ENCODE results near the gene TSHZ2. TPM values are rescaled to one million over a fixed set of nuclear protein-coding genes. Genes with fewer than 3 reads are reported as not detected.

The TSHZ2 gene
- total and polyA plus RNA-seq, 2 of the 4 experiments (the other 2 are of a cell fraction): under 0.01 to 0.02 TPM

GRCh38 chr20:53321596-53321995, 349.4 kb downstream of the TSHZ2 start:
- DNase-seq: no peak
- dilution Hi-C loops (cut with HindIII; ENCODE audit: low sequenced_read_pairs, unreplicated experiment): no loop called here
- no TSS peak for BruUV-seq (replicated peaks)

More at GRCh38 chr20:53321596-53321995, 349.4 kb downstream of the TSHZ2 start:
- no peak overlapping the region for H4K5ac ChIP-seq (ENCODE audit: low read depth, low read length)
- no peak for TF ChIP-seq BHLHE40 (IDR thresholded peaks at IDR 0.05; ENCODE audit: low read depth, low read length)
- no peak for TF ChIP-seq FOS (IDR thresholded peaks at IDR 0.05; ENCODE audit: low read depth, low read length)
- TF ChIP-seq CHD1 (IDR thresholded peaks at IDR 0.05; ENCODE audit: low read depth, low read length): no peak
- TF ChIP-seq MAZ (IDR thresholded peaks at IDR 0.05; ENCODE audit: borderline replicate concordance, low read depth, low read length): no peak
- TF ChIP-seq, protein P1, sequence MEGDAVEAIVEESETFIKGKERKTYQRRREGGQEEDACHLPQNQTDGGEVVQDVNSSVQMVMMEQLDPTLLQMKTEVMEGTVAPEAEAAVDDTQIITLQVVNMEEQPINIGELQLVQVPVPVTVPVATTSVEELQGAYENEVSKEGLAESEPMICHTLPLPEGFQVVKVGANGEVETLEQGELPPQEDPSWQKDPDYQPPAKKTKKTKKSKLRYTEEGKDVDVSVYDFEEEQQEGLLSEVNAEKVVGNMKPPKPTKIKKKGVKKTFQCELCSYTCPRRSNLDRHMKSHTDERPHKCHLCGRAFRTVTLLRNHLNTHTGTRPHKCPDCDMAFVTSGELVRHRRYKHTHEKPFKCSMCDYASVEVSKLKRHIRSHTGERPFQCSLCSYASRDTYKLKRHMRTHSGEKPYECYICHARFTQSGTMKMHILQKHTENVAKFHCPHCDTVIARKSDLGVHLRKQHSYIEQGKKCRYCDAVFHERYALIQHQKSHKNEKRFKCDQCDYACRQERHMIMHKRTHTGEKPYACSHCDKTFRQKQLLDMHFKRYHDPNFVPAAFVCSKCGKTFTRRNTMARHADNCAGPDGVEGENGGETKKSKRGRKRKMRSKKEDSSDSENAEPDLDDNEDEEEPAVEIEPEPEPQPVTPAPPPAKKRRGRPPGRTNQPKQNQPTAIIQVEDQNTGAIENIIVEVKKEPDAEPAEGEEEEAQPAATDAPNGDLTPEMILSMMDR (conservative IDR thresholded peaks at IDR 0.05; ENCODE audit: low read depth, low read length): no peak
- no peak for TF ChIP-seq SMC3 (IDR thresholded peaks at IDR 0.05; ENCODE audit: low read depth, low read length)
- TF ChIP-seq POLR2A (IDR thresholded peaks at IDR 0.05; ENCODE audit: low read depth, low read length): no peak
- no peak for TF ChIP-seq RCOR1 (IDR thresholded peaks at IDR 0.05; ENCODE audit: insufficient replicate concordance, low read length)
- no peak for TF ChIP-seq MXI1 (IDR thresholded peaks at IDR 0.05; ENCODE audit: borderline replicate concordance, low read depth, low read length)
- no peak for TF ChIP-seq NFE2L2 (IDR thresholded peaks at IDR 0.05; ENCODE audit: low read depth, low read length)
- no peak overlapping the region for H3K56ac ChIP-seq (ENCODE audit: extremely low read depth, insufficient read depth, low read length)
- no peak overlapping the region for H3K9ac ChIP-seq (ENCODE audit: low read depth, low read length)
- WGBS, 2 experiments (ENCODE audit: extremely low coverage in 2 of 2, insufficient read length in 1 of 2): 100% methylated on average over 1 of the region's 5 CpGs; no CpG with 5 or more reads in 1 of the 2 experiments
- H3K79me1 ChIP-seq (ENCODE audit: low read depth in 1 of 2, low read length in 2 of 2): no peaks in the 10 kb centered on the region
- H2BK5ac ChIP-seq (ENCODE audit: low read depth, low read length, poor library complexity, severe bottlenecking): no peak overlapping the region
- no peak overlapping the region for H3K4ac ChIP-seq (ENCODE audit: low read depth, low read length)
- H2AFZ ChIP-seq (replicated peaks; ENCODE audit: low read length, poor library complexity): no peak overlapping the region
- H3K18ac ChIP-seq (ENCODE audit: low read depth, low read length): no peak overlapping the region
- no peak overlapping the region for H2BK120ac ChIP-seq (ENCODE audit: low read depth, low read length)
- no peaks in the 10 kb centered on the region for H3K36me3 ChIP-seq (ENCODE audit: control insufficient read depth, insufficient read depth, low read length)
- no peak overlapping the region for H4K8ac ChIP-seq (ENCODE audit: low read depth in 2 of 2, low read length in 2 of 2)
- ChIA-PET POLR2A (ENCODE audit: unreplicated experiment) (no interaction called here), CTCF (interaction anchor here (0.7 kb wide), 1 partner anchor 1081 kb away, joined by 5 read pairs; no protein-coding TSS in a partner anchor)
- H4K91ac ChIP-seq (ENCODE audit: insufficient read depth, low read depth, low read length): no peak overlapping the region
- H3K27me3 ChIP-seq (ENCODE audit: control insufficient read depth, insufficient read depth, low read length): no peaks in the 10 kb centered on the region
- H3K23ac ChIP-seq (ENCODE audit: low read depth, low read length): no peak overlapping the region
- H3K4me3 ChIP-seq (ENCODE audit: insufficient read depth, low read depth, low read length): no peak overlapping the region
- no peaks in the 10 kb centered on the region for H3K4me1 ChIP-seq (ENCODE audit: control insufficient read depth, insufficient read depth, low read length)
- H3K4me2 ChIP-seq (ENCODE audit: low read depth, low read length): no peak overlapping the region
- intact Hi-C loops (cut with micrococcal nuclease): no loop called here
- H3K14ac ChIP-seq (replicated peaks; ENCODE audit: low read depth, low read length): no peak overlapping the region
- no peaks in the 10 kb centered on the region for H3K9me1 ChIP-seq (ENCODE audit: insufficient read depth, low read length)
- H4K20me1 ChIP-seq (ENCODE audit: insufficient read depth, low read length): no peaks in the 10 kb centered on the region
- H2BK15ac ChIP-seq (ENCODE audit: low read depth, low read length): no peak overlapping the region
- H2BK20ac ChIP-seq (ENCODE audit: low read depth, low read length): no peak overlapping the region
- in situ Hi-C loops (cut with MboI; ENCODE audit: low sequenced_read_pairs): no loop called here
- no peak overlapping the region for H2AK5ac ChIP-seq (ENCODE audit: low read depth, low read length)
- H3K9me3 ChIP-seq (ENCODE audit: control insufficient read depth, insufficient read depth, low read length): no peaks in the 10 kb centered on the region
- no peak for ATAC-seq (ENCODE audit: low read depth)
- no peak overlapping the region for H2AK9ac ChIP-seq (replicated peaks; ENCODE audit: low read depth, low read length, poor library complexity)
- H3K27ac ChIP-seq (ENCODE audit: insufficient read depth, low read length): no peak overlapping the region

Data from IMR-90 (cell line).